Right hindlimb (tissue), 1 donor: ENCODE data around the gene CHMP1A.
"Not testable (repeated sequence)": the region's sequence is repeated elsewhere in the genome, so short reads cannot be mapped to it uniquely, and the experiment has no call there.

Experiments used
- DNase-seq: peaks from one replicate; pipeline ENCODE4 v3.0.0-alpha.2; 2018

Gene CHMP1A

DNA sequence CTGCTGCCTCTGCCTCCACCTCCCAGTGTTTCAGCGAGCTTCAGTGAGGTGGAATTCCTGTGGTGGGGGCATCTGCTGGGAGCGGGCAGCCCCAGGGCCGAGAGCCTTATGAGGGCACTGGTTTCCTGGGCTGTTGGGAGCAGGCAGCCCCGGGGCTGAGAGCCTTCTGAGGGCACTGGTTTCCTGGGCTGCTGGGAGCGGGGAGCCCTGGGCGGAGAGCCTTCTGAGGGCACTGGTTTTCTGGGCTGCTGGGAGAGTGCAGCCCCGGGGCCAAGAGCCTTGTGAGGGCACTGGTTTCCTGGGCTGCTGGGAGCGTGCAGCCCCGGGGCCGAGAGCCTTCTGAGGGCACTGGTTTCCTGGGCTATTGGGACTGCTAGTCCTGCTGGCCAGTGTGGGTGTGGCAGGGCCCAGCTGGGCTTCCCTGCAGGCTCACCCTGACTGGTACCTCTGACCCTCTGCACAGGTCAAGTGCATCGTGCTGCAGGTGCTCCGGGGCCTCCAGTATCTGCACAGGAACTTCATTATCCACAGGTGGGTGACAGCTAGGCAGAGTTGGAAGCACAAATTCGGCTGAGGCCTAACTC is 34.6 kb upstream of the CHMP1A start:
- DNase-seq: peak; percentile 5

DNA sequence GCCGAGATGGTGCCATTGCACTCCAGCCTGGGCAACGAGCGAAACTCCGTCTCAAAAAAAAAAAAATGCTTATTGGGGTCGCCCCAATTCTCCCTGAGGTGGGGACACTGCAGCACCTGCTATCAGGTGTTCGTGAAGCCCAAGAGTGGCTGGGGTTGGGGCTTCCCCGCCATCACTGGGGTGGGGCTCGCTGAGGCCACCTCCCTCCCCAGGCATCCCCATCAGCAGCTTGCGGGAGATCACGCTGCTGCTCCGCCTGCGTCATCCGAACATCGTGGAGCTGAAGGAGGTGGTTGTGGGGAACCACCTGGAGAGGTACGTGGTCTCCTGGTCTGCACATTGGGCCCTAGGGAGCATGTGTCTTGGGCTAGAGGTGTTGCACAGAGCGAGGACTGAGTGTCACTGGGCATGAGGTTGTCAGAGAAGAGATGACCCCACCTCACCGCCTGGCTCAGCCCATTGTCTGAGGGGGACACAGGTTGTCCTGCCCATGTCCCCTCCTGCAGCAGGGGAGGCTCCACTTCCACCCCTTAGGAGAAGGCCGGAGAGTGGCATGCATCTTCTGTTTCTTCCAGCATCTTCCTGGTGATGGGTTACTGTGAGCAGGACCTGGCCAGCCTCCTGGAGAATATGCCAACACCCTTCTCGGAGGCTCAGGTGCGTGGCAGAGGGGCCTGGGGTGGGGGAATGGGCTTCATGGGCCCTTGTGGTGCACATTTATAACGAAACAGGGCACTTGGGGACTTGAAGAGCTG is 33.9 kb upstream of the CHMP1A start:
- DNase-seq: peak; percentile 11

DNA sequence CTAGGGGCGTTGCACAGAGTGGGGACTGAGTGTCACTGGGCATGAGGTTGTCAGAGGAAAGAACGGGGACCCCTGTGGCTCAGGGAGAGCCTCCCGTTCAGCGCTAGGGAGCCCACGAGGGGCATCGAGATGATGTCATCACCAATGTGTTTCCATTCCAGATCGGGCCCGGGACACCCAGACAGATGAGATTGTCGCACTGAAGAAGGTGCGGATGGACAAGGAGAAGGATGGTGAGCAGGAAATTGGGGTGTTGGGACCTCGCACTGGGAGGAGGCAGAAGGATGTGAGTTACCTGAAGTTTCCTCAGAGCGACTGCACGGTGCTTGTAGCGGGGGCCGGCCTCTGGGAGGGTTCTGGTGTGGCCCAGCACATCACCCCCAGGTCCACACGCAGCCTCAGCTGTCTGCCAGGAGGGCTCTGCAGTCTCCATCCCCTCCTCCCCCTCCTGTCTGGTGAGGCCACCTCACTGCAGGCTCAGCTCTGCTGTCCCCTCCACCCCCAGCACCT is 32.9 kb upstream of the CHMP1A start:
- peak; percentile 11 for DNase-seq

DNA sequence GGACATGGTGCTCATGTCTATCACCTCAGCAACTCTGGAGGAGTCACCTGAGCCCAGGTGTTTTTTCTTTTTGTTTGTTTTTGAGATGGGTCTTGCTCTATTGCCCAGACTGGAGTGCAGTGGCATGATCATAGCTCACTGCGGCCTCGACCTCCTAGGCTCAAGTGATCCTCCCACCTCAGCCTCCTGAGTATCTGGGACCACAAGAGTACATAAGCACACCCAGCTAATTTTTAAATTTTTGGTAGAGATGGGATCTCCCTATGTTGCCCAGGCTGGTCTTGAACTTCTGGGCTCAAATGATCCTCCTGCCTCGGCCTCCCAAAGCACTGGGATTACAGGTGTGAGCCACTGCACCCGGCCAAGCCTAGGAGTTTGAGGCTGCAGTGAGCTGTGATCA is 32.1 kb upstream of the CHMP1A start:
- not testable (repeated sequence) for DNase-seq

DNA sequence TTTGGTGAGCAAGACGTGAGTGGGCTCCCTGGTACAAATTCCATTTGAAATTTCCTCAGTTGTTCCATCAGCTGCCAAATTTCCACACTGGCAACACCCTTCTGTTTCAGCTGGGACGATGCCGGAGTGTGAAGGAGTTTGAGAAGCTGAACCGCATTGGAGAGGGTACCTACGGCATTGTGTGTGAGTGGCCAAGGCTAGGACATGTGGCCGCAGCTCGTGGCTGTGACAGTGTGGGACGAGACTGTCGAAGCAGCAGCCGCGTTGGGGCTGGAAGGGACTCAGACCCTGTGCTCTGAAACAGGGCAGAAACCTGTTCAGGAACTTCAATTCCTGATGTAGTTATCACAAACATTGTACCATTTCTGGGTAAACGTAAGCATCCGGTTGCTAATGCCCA is 31.6 kb upstream of the CHMP1A start:
- no peak for DNase-seq

DNA sequence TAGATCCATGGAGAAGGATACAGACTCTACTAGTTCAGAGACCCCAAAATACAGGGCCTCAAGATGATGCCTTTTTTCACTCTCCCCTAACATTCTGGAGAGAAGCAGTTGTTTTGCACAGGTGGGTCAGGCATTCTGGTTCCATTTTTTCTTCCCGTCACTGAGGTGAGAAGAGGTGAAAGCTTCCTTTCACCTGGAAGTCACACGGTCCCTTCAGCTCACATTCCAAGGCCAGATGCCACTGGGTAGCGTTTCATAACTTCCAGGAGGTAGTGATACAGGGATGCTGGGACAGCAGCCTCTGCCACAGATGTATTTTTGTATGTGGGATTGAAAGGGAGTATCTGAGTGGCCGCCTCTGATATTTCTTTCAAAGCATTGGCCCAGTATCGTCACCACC is 30.9 kb upstream of the CHMP1A start:
- no peak for DNase-seq

DNA sequence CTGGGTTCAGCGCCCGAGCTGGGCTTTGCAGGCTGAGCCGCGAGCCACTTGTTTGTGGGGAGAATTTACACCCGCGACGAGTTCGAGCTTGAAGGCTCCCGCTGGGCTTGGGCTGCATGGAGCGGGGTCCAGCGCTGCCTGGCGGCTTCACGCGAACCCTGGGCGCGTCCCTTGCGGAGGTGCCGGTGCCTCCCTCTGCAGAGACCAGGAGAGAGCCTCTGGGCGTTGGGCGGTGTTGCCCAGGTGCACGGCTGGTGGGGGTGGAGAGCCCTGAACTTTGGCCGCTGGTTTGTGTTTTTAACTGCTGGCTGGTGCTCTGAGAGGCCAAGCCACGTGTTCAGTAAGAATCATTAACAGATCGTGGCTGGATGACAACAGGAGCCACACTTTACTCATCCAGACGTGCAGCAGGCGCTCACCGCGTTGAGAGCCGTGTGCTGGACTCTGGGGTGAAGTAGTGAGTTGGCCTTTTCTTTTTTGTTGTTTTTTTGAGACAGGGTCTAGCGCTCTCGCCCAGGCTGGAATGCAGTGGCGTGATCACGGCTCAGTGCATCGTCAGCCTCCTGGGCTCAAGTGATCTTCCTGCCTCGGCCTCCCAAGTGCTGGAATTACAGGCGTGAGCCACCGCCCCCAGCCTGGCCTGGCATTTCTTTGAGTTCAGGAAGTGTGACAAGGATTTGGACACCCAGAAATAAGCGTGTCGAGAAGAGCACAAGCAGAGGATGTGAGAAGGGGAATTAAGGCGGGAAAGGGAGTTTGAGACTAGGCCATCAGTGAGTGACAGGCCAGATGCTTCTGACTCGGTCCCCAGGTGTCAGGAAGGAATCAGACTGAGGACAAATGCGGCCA is 29.8 kb upstream of the CHMP1A start:
- DNase-seq: no peak

DNA sequence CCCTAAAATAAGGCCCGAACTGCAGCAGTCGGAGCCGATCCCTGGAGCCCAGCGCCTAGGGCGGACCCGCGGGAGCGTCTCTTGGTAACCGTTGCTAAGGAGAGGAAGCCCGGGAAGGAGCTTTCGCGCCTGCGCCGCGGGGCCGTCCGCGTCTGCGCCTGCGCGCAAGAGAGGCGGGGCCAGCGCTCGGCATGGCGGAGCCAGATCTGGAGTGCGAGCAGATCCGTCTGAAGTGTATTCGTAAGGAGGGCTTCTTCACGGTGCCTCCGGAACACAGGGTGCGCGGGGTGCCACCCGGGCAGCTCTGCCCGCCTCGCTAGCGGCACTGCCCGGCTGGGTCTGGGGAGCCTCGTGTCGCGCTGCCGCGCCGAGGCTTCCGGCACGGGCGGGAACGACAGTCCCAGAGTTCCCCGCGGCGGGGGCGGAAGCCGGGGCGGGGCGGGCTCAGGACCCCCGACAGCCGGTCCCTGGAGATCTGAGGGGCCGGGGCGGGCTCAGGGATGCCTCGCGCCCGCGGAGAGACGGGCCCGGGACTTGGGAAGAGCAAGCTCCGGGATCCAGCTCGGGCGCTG is 29.1 kb upstream of the CHMP1A start, which contains the start of gene CDK10:
Gene CDK10, plus strand, starts transcription at position 170 of the 572 bp plus-strand sequence. Its CDS starts 22 bp downstream, at position 192.
- peak; percentile 95 for DNase-seq

DNA sequence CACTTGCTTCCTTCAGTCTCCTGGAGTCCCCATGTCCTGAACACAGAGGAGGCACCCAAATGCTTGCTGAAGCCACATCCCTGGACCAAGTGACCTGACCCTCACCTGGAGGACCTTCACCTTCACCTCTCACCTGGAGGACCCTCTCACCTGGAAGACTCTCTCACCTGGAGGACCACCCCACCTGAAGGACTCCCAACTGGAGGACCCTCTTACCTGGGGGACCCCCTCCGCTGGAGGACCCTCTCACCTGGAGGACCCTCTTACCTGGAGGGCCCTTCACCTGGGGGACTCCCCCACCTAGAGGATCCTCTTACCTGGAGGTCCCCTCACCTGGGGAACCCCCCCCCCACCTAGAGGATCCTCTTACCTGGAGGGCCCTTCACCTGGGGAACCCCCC is 28.4 kb upstream of the CHMP1A start:
- no peak for DNase-seq

DNA sequence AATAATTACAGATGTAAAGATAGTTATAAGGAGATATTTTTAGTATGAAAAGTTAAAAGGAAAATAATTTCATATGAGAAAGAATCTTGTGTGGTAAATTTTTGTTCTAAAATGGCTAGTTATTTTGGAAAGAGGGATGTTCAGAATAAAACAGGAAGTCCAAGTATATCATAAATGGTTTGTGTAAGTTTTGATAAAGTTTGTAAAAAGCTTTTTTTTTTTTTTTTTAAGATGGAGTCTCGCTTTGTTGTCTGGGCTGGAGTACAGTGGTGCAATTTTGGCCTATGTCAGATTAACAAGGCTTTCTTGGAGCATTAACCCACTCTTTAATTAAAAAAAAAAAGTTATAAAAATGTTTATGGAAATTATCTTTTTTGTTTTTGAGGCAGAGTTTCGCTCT is 20.8 kb upstream of the CHMP1A start:
- DNase-seq: no peak

DNA sequence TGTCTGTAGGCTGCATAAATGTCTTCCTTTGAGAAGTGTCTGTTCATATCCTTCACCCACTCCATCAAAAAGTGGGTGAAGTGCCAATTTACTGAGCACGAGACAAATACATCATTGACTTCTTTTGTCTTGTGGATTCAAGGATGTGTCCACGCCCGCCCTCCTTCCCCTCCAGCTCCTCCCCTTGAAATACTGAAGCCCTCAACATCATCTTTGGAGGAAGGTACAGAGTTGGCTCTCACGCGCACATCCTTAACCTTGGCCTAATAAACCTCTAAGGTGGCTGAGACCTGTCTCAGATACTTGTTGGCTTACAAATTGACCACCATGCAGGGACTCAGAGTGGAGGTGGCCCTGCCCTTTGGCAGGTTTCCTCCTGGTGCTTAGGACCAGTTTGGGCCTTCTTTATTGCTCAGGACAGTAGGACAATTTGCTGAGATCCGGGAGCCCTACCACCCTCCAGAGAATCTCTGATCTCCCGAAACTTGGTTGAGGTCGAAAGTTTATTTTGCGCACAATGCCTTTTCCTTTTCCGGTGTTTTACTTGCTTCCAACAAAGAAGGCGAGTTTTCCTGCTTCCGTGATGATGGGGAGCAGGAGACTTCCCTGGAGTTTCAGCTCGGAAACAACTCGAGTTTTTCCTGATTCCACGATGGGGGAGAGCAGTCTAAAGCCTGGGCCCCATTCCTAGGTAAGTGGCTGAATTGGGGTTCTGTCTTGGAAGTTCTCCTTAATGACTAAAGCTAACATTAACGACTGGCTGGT is 14.9 kb upstream of the CHMP1A start:
- DNase-seq: no peak

DNA sequence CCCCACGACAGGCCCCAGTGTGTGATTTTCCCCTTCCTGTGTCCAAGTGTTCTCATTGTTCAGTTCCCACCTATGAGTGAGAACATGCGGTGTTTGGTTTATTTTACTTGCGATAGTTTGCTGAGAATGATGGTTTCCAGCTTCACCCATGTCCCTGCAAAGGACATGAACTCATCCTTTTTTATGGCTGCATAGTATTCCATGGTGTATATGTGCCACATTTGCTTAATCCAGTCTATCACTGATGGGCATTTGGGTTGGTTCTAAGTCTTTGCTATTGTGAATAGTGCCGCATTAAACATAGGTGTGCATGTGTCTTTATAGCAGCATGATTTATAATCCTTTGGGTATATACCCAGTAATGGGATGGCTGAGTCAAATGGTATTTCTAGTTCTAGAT is 14.1 kb upstream of the CHMP1A start:
- DNase-seq: not testable (repeated sequence)

DNA sequence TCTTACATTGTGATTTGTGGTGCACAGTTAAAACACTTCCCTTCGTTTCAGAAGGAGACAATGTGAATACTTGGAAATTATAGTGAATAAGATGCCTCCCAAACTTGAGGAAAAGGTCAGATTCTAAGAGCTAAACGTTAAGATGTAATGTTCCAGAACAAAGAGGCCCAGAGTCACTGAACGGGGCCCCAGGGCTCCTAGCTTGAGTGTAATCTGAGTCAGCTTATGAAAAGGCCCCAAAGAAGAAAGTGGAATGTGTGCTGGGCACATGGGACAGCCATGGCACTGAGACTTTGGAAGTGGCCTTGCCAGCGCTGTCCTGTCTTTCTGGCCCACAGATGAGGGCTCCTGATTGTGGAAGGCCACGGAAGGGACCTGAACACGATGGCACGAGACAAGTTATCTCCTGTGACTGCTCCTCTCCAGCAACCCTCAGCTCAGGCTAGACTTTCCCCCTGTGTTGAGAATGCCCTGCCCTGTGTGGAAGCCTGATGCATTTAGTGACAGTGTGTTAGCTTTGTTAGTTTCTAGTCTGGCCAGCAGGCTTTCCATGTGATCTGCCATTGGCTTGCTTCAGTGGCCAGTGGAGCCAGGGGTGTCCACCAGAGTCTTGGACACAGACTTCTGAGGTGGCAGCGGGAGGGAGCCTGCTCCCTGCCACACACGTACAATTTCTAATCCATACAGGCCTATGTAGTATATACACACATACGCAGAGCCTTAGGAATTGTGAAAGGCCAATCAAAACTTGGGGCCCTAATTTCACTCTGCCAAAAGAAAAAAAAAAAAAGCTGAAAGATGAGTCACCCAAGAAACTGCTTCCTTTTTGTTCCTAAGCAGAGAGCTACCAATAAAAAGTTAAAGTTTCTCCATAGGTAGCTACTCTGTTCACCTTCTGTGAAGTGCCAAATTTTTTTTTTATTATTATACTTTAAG is 13.3 kb upstream of the CHMP1A start:
- DNase-seq: no peak

DNA sequence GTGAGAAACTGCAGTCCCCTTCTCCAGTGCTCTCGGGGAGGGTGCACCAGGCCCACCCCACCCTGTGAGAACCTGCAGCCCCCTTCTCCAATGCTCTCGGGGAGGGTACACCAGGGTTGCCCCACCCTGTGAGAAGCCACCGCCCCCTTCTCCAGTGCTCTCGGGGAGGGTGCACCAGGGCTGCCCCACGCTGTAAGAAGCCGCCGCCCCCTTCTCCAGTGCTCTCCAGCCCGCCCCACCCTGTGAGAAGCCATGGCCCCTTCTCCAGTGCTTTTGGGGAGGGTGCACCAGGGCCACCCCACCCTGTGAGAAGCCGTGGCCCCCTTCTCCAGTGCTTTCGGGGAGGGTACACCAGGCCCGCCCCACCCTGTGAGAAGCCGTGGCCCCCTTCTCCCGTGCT is 12.2 kb upstream of the CHMP1A start:
- DNase-seq: no peak

DNA sequence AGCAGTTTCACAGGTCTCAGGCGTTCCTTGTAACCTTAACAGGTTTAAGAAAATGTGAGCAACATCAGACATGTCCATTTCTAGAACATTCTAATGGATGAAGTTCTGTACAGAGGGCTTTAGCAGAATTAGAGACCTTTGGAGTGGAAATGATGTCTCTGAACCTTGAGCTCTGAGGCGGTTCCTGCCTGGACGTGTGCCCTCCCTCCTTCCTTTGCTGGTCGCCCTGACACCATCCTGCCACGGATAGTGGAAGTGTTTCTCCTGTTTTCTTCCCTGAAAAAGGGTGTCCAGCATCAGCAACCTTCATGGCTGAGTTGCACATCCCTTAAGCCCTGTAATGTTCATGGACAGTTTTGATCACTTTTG is 11.3 kb upstream of the CHMP1A start:
- DNase-seq: no peak

DNA sequence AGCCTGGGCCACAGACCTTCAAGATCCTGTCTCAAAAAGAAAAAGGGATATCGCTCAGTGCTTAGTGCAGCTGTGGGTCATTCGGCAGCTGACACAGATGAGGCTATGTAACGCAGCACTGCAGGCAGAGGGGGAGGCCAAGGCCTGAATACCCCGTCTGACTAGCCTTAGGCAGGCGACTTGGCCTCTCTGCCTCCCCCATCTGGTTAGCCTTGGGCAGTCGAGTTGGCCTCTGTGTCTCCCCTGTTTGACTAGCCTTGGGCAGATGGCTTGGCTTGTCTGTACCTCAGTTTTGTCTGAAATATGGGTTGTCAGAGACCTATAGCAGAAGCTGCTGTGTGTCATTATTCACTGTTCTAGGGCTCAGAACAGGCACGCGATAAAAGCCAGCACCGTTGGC is 10.1 kb upstream of the CHMP1A start:
- no peak for DNase-seq

DNA sequence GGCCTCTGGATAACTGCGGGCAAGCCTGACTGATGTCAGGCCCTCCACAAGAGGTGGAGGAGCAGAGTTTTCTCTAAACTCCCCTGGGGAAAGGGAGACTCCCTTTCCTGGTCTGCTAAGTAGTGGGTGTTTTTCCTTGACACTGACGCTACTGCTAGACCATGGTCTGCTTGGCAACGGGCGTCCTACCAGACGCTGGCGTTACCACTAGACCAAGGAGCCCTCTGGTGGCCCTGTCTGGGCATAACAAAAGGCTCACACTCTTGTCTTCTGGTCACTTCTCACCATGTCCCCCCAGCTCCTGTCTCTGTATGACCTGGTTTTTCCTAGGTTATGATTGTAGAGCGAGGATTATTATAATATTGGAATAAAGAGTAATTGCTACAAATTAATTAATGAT is 9.5 kb upstream of the CHMP1A start:
- not testable (repeated sequence) for DNase-seq

DNA sequence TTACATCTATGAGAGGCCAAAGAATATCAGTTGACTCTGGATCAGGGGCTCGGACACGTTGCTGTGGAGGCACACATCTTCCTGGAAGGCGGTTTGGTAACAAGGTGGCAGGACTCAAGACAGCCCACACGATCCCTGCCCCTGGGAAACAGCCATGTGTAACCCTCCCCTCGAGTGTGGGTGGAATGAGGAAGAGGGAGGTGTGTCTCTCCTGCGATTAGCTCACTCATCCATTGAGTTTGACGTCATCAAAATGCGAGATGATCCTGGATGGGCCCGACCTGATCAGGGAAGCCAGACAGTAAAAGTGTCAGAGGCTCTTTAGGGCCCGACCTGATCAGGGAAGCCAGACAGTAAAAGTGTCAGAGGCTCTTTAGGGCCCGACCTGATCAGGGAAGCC is 6.7 kb upstream of the CHMP1A start:
- DNase-seq: not testable (repeated sequence)

DNA sequence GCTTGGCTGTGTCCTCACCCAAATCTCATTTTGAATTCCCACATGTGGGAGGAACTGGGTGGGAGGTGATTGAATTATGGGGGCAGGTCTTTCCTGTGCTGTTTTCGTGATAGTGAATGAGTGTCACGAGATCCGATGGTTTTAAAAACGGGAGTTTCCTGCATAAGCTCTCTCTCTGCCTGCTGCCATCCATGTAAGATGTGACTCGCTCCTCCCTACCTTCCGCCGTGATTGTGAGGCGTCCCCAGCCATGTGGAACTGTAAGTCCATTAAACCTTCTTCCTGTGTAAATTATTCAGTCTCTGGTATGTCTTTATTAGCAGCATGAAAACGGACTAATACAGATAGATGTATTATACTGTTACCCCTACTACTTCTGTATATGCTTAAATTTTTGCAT is 3.7 kb upstream of the CHMP1A start:
- no peak for DNase-seq

DNA sequence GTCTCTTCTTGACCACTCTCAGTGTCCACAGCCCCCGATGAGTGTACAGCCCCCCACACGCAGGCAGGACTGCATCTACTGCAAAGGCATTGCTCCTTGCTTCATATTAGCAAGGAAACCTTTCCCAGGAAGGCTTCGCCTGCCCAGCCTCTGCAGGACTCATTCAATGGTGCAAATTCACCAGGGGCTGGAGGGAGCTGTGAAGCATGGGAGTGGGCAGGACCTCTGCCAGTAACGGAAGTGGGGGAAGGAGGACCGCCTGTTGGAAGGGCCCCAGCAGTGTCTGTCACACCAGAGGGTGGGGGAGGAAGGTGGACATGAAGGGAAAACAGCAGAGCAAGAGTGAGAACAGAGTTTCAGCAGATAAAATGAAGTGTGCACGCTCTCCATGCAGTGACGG is 2.6 kb upstream of the CHMP1A start:
- DNase-seq: no peak

DNA sequence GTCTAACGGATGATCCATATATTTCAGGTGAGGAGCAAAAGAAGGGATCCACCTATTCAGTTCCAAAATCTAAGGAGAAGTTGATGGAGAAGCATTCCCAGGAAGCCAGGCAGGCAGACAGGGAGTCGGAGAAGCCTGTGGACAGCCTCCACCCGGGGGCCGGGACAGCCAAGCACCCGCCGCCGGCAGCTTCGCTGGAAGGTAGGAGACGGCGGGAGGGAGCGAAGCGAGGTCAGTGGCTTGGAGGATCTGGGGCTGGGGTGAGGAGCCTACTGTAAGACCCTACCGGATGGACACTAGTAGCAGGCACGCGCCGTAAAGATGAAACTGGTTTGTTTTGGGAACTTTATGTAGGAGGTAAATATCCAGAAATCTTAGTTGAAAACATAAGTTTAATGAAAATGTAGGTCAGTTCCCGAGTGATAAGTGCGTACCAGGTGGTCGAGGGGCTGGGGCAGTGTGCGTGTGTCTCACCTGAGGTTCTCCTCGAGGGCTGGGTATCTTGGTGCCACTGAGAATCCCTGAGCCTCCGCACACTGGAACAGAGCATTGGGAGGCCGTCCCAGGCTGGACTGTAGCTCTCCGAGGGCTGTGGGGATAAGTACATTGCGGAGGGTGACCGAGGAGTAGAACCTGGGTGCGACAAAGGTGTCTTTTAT is 842 bp upstream of the CHMP1A start:
- no peak for DNase-seq
